Measurements from ENCODE around the gene ABCA2.
"Not testable (repeated sequence)": the region's sequence is repeated elsewhere in the genome, so short reads cannot be mapped to it uniquely, and the experiment has no call there.

ABCA2 gene

DNA sequence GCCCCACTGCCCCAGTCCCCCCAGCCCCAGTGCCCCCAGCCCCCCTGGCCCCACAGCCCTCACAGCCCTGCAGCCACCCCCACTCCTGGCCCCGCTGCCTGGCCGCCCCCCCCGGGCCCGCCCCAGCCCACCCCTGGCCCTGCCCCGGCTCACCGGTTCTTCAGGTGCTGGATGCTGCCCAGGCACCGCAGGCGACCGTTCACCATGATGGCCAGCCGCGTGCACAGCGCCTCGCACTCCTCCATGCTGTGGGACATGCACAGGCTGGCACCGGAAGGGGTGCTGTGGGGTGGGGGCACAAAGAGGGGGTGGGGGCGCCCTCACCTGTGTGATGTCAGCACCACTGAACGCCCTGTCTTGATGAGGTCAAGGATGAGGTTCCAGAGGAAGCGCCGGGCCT is 18.8 kb downstream of the ABCA2 start:
- no peak for DNase-seq (ENCODE audit: extremely low spot score)
- TF ChIP-seq, protein P1, sequence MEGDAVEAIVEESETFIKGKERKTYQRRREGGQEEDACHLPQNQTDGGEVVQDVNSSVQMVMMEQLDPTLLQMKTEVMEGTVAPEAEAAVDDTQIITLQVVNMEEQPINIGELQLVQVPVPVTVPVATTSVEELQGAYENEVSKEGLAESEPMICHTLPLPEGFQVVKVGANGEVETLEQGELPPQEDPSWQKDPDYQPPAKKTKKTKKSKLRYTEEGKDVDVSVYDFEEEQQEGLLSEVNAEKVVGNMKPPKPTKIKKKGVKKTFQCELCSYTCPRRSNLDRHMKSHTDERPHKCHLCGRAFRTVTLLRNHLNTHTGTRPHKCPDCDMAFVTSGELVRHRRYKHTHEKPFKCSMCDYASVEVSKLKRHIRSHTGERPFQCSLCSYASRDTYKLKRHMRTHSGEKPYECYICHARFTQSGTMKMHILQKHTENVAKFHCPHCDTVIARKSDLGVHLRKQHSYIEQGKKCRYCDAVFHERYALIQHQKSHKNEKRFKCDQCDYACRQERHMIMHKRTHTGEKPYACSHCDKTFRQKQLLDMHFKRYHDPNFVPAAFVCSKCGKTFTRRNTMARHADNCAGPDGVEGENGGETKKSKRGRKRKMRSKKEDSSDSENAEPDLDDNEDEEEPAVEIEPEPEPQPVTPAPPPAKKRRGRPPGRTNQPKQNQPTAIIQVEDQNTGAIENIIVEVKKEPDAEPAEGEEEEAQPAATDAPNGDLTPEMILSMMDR (IDR thresholded peaks at IDR 0.05; ENCODE audit: control extremely low read depth, extremely low read depth, low read depth, missing control alignments) = no peak
- ChIA-PET POLR2A (no interaction called here), CTCF (interaction anchor here (1.2 kb wide), 1 partner anchor 20 kb away, joined by 3 read pairs; no protein-coding TSS in a partner anchor)

DNA sequence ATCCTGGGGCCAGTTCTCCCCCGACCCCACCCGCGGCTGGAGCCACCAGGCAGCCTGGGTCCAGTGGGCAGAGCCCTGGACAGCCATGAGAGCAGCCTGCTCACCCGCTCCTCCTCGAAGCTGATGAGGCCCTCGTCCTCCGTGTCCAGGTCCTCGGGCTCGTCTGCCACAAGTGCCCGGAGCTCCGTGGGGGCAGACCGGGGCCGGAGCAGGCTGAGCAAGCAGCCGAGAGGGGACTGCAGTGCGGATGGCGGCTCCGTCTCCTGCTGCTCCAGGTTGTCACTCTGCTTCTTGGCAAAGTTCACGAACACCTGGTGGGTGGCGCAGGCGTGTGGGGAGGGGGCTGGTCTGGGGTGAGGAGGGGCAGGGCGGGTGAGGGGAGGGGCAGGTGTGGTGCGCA is 19.7 kb downstream of the ABCA2 start:
- TF ChIP-seq, protein P1 (IDR thresholded peaks at IDR 0.05; ENCODE audit: control extremely low read depth, extremely low read depth, low read depth, missing control alignments) = no peak
- CTCF ChIA-PET = interaction anchor here (1.2 to 2.8 kb wide), 2 partner anchors 13 to 20 kb away, joined by 3 to 17 read pairs; partner anchors contain the start of gene ABCA2
- no peak for DNase-seq (ENCODE audit: extremely low spot score)
- POLR2A ChIA-PET = no interaction called here

DNA sequence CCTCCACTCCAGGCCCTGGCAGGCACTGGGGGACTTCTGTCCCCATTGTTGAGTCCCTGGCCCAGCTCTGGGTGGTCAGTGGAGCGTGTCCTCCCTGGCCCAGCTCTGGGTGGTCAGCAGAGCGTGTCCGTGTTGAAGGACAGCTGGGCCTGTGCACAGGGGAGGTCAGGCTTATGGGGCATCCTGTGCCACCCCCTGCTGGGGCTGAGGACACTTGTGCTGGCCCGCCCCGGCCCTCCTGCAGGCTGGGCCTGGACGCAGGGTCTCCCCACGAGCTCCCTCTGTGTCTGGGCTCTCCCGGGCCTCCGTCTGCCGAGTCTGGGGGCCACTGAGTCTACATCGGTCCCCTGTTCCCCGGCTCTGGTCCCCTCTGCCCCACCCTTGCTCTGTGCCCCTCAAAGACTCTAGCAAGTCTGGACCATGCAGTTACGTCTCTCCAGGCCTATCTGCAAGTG is 20.2 kb downstream of the ABCA2 start:
- CTCF ChIA-PET = interaction anchor here (0.8 to 2.8 kb wide), 3 partner anchors 12 to 21 kb away, joined by 3 to 17 read pairs (median 3); partner anchors contain the start of genes ABCA2 and CLIC3
- TF ChIP-seq, protein P1 (IDR thresholded peaks at IDR 0.05; ENCODE audit: control extremely low read depth, extremely low read depth, low read depth, missing control alignments) = no peak
- POLR2A ChIA-PET = no interaction called here
- no peak for DNase-seq (ENCODE audit: extremely low spot score)

DNA sequence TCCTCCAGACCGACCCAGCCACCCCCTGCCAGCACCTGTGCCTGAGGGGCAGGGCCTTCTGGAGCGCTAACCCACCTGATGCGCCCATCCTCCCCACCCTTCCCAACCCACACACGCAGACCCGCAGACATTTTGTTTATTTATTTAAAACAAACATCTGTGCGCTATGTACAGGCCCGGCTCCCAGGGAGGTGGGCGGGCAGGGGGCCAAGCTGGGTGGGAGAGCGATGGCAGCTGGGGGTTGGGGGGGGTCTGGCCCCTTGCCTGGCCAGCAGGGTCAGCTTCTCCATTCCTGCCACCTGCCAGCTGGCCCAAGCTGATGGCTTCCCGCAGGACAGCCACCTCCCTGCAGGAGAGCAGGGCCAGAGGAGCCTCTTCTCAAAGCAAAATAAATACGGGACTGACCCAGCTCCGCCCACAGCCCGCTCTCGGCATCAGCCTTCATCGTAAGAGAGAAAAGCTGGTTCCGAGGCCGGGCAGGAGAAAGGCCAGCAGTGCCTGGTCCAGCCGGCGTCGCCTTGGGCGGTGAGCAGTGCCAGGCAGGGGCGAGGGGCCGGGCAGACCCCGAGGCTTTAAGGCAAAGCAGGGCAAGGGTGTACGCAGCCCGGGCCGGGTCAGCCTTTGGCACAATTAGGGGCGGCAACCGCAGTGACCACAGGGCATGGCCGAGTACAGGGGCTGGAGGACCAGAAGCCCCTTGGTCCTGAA is 20.8 kb downstream of the ABCA2 start:
- CTCF ChIA-PET = interaction anchor here (0.8 to 2.8 kb wide), 3 partner anchors 11 to 21 kb away, joined by 3 to 17 read pairs (median 3); partner anchors contain the start of genes ABCA2 and CLIC3
- POLR2A ChIA-PET = no interaction called here
- TF ChIP-seq, protein P1 (IDR thresholded peaks at IDR 0.05; ENCODE audit: control extremely low read depth, extremely low read depth, low read depth, missing control alignments) = no peak
- no peak for DNase-seq (ENCODE audit: extremely low spot score)

DNA sequence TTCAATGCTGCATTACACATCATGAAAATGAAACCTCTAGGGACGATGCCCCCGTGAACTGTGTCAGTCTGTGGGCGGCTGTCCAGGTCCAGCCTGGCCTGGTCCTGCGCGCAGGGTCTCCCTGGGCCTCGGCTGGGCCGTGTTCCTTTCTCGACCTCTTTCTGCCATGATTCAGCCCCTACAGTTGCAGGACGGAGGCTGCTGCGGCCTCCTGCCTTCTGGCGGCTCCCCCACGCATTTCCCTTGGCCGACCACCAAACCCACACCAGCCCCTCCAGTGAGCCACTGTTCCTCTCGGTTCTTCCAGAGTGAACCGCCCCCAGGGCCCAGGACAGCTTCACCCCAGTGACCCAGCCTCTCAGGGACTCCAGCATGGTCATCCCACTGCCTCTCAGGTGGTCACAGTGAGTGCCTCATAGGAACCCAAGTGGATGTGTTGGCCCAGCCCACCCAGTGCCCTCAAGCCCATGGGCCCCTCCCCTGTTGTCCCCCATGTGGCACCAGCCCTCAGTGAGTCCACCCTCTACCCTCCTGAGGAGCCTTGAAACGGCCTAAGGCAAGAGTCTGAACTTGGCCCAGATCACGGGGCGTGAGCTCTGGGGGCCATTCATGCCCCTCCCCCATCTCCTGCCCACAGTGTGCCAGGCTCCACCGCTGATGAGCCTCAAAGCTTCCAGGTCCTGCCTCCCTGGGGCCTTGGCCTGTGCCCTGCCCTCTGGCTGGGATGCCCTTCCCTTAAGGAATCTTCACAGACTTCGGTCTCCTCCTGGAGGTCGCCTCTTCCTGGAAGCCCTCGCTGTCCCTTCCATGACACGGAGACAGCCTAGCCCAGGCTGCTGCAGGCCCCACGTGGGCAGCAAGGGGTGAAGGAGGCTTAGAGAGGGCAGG is 21.7 kb downstream of the ABCA2 start:
- POLR2A ChIA-PET = no interaction called here
- no peak for DNase-seq (ENCODE audit: extremely low spot score)
- TF ChIP-seq, protein P1 (IDR thresholded peaks at IDR 0.05; ENCODE audit: control extremely low read depth, extremely low read depth, low read depth, missing control alignments) = no peak
- CTCF ChIA-PET = interaction anchor here (2.8 kb wide), 1 partner anchor 22 kb away, joined by 17 read pairs; the partner anchor contains the start of gene ABCA2

DNA sequence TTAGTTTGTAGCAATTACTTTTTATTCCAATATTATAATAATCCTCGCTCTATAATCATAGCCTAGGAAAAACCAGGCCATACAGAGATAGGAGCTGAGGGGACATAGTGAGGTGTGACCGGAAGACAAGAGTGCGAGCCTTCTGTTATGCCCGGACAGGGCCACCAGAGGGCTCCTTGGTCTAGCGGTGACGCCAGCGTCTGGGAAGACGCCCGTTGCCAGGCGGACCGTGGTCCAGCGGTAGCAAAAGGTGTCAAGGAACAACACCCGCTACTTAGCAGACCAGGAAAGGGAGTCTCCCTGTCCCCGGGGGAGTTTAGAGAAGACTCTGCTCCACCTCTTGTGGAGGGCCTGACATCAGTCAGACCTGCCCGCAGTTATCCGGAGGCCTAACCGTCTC is 23.8 kb downstream of the ABCA2 start:
- TF ChIP-seq, protein P1 (IDR thresholded peaks at IDR 0.05; ENCODE audit: control extremely low read depth, extremely low read depth, low read depth, missing control alignments) = peak; percentile 30
- DNase-seq (ENCODE audit: extremely low spot score); POLR2A ChIA-PET: not testable (repeated sequence)
- CTCF ChIA-PET = interaction anchor here (1.1 to 6.6 kb wide), 5 partner anchors 8 to 32 kb away, joined by 3 to 41 read pairs (median 4); partner anchors contain the start of gene CLIC3
